Smooth muscle cell (in vitro differentiated cells): ENCODE results near the gene JAZF1. TPM values are rescaled to one million over a fixed set of nuclear protein-coding genes. Genes with fewer than 3 reads are reported as not detected.

Source experiments
- DNase-seq: peaks from one replicate; lab custom pipeline; 2025; ENCODE audit not compliant: unreplicated experiment; lab: John Stamatoyannopoulos, UW
- H2AFZ ChIP-seq: fragments of 200-600 bp; sonication (generic); 2 replicates; pipeline ENCODE4 v1.6.0; 2016; ENCODE audit warnings: antibody characterized with exemption, low read depth, mild to moderate bottlenecking
- H3F3A ChIP-seq: fragments of 200-600 bp; sonication (generic); 2 replicates; pipeline ENCODE4 v1.6.0; 2017; ENCODE audit warnings: antibody characterized with exemption, low read depth
- H3K27ac ChIP-seq: fragments of 200-600 bp; sonication (generic); 2 replicates; pipeline ENCODE4 v1.5.1; 2016; ENCODE audit warnings: low read depth, mild to moderate bottlenecking
- H3K27me3 ChIP-seq: fragments of 200-600 bp; sonication (generic); 2 replicates; pipeline ENCODE4 v1.6.1; 2016; ENCODE audit warnings: low read depth, mild to moderate bottlenecking
- H3K36me3 ChIP-seq: fragments of 200-600 bp; sonication (generic); 2 replicates; pipeline ENCODE4 v1.5.1; 2016; ENCODE audit warnings: low read depth
- H3K4me1 ChIP-seq: fragments of 200-600 bp; sonication (generic); 2 replicates; pipeline ENCODE4 v1.5.1; 2016; ENCODE audit warnings: low read depth
- H3K4me2 ChIP-seq: fragments of 200-600 bp; sonication (generic); 2 replicates; pipeline ENCODE4 v1.6.0; 2016; ENCODE audit warnings: mild to moderate bottlenecking
- H3K4me3 ChIP-seq: fragments of 200-600 bp; sonication (generic); 2 replicates; pipeline ENCODE4 v1.5.1; 2016; ENCODE audit warnings: mild to moderate bottlenecking
- H3K79me2 ChIP-seq: fragments of 200-600 bp; sonication (generic); 2 replicates; pipeline ENCODE4 v1.6.0; 2016; ENCODE audit warnings: low read depth, mild to moderate bottlenecking
- H3K9ac ChIP-seq: fragments of 200-600 bp; sonication (generic); 2 replicates; pipeline ENCODE4 v1.6.0; 2016; ENCODE audit warnings: low read depth
- H3K9me3 ChIP-seq: fragments of 200-600 bp; sonication (generic); replicated peaks from 2 replicates; pipeline ENCODE4 v1.5.1; 2016; ENCODE audit warnings: low read depth
- H4K20me1 ChIP-seq: fragments of 200-600 bp; sonication (generic); 2 replicates; pipeline ENCODE4 v1.6.0; 2016; ENCODE audit warnings: low read depth
- CTCF ChIP-seq: fragments of 200-600 bp; sonication (generic); IDR thresholded peaks from 2 replicates; pipeline ENCODE4 v1.5.1; 2017; ENCODE audit warnings: borderline replicate concordance, mild to moderate bottlenecking, antibody characterized with exemption; ENCODE audit not compliant: insufficient read depth, poor library complexity, severe bottlenecking
- WGBS: methylation state at CpG from one replicate; pipeline ENCODE4 v1.1.7; 2016; ENCODE audit warnings: low lambda C conversion rate; 5-methylcytosine and 5-hydroxymethylcytosine counted together
- polyA plus RNA-seq: library from polyadenylated mRNA; unstranded; fragments of >200 nt; fragmentation: Nextera tagmentation; extraction: Ambion mirVana; gene quantifications from 2 replicates; pipeline ENCODE4 v1.2.1, GENCODE V29; 2016
- total RNA-seq: library from RNA; depleted of rRNA; stranded (reverse); fragments of >200 nt; gene quantifications from 2 replicates; pipeline ENCODE4 v1.2.3, GENCODE V29; 2014

Gene JAZF1
- total and polyA plus RNA-seq, 2 experiments from 2014 or later, result 17.4 to 18.0 TPM

GRCh38 chr7:28219793-28220192 lies 39.2 kb upstream of the JAZF1 start:
- no peaks in the 10 kb centered on the region for H3K36me3 ChIP-seq
- DNase-seq, result no peak
- H2AFZ ChIP-seq, result no peak overlapping the region
- no peak overlapping the region for H3K4me3 ChIP-seq
- no peak for TF ChIP-seq CTCF
- H3F3A ChIP-seq, result no peaks in the 10 kb centered on the region
- no peaks in the 10 kb centered on the region for H4K20me1 ChIP-seq
- no peak overlapping the region for H3K27ac ChIP-seq
- H3K4me1 ChIP-seq, result peaks cover 6% of the 10 kb centered on the region
- H3K79me2 ChIP-seq, result no peaks in the 10 kb centered on the region
- no peaks in the 10 kb centered on the region for H3K9me3 ChIP-seq
- no peak overlapping the region for H3K9ac ChIP-seq
- no peak overlapping the region for H3K4me2 ChIP-seq
- H3K27me3 ChIP-seq, result no peaks in the 10 kb centered on the region

- H3K4me1 ChIP-seq, result peaks cover 6% of the 10 kb centered on the region
- H3K9me3 ChIP-seq, result no peaks in the 10 kb centered on the region
- no peak overlapping the region for H3K9ac ChIP-seq
- WGBS, result 76% methylated on average over 3 of the region's 3 CpGs
- no peaks in the 10 kb centered on the region for H3K79me2 ChIP-seq
- H4K20me1 ChIP-seq, result no peaks in the 10 kb centered on the region
- H3K4me3 ChIP-seq, result no peak overlapping the region
- TF ChIP-seq CTCF, result no peak
- H3F3A ChIP-seq, result no peaks in the 10 kb centered on the region
- no peaks in the 10 kb centered on the region for H3K36me3 ChIP-seq
- no peaks in the 10 kb centered on the region for H3K27me3 ChIP-seq
- no peak overlapping the region for H3K27ac ChIP-seq
- no peak overlapping the region for H2AFZ ChIP-seq
- H3K4me2 ChIP-seq, result no peak overlapping the region
- no peak for DNase-seq
Observed at GRCh38 chr7:28217143-28217542, 36.5 kb upstream of the JAZF1 start.

GRCh38 chr7:28211006-28211405 lies 30.4 kb upstream of the JAZF1 start:
- no peak overlapping the region for H3K4me2 ChIP-seq
- no peaks in the 10 kb centered on the region for H4K20me1 ChIP-seq
- H3K4me1 ChIP-seq, result no peaks in the 10 kb centered on the region
- no peak for DNase-seq
- H3K27ac ChIP-seq, result no peak overlapping the region
- no peaks in the 10 kb centered on the region for H3K79me2 ChIP-seq
- WGBS, result 91% methylated on average over 1 of the region's 1 CpG
- no peaks in the 10 kb centered on the region for H3K27me3 ChIP-seq
- no peaks in the 10 kb centered on the region for H3F3A ChIP-seq
- TF ChIP-seq CTCF, result no peak
- no peaks in the 10 kb centered on the region for H3K36me3 ChIP-seq
- no peak overlapping the region for H3K4me3 ChIP-seq
- H3K9me3 ChIP-seq, result no peaks in the 10 kb centered on the region
- H3K9ac ChIP-seq, result no peak overlapping the region
- no peak overlapping the region for H2AFZ ChIP-seq

GRCh38 chr7:28208506-28208905 lies 27.9 kb upstream of the JAZF1 start:
- no peak overlapping the region for H3K27ac ChIP-seq
- no peaks in the 10 kb centered on the region for H3K9me3 ChIP-seq
- H3F3A ChIP-seq, result no peaks in the 10 kb centered on the region
- 89% methylated on average over 2 of the region's 2 CpGs for WGBS
- no peak overlapping the region for H3K9ac ChIP-seq
- no peak overlapping the region for H3K4me2 ChIP-seq
- no peaks in the 10 kb centered on the region for H3K4me1 ChIP-seq
- no peak overlapping the region for H2AFZ ChIP-seq
- H3K79me2 ChIP-seq, result no peaks in the 10 kb centered on the region
- no peaks in the 10 kb centered on the region for H3K36me3 ChIP-seq
- no peak for TF ChIP-seq CTCF
- no peak overlapping the region for H3K4me3 ChIP-seq
- no peak for DNase-seq
- H3K27me3 ChIP-seq, result no peaks in the 10 kb centered on the region
- no peaks in the 10 kb centered on the region for H4K20me1 ChIP-seq
